ENCODE measurements around the gene SLC7A6. TPM values are rescaled to one million over a fixed set of nuclear protein-coding genes. Genes with fewer than 3 reads are reported as not detected.

The SLC7A6 gene
- total and polyA plus RNA-seq, 5 donors, result 25.0 to 60.7 (median 45.0) TPM

GRCh38 chr16:68255712-68256111 lies 8.6 kb upstream of the SLC7A6 start:
- H3K27ac ChIP-seq (ENCODE audit: low read length), result no peak overlapping the region
- ATAC-seq, result no peak
- 89% methylated on average over 18 of the region's 18 CpGs for WGBS
- no peaks in the 10 kb centered on the region for H3K27me3 ChIP-seq (ENCODE audit: control insufficient read depth, insufficient read depth)
- no peaks in the 10 kb centered on the region for H3K9me3 ChIP-seq (ENCODE audit: control insufficient read depth, low read length)
- DNase-seq, result no peak
- no peak overlapping the region for H3K4me3 ChIP-seq (ENCODE audit: low read length)
- intact Hi-C loops (cut with DNase I), result no loop called here
- H3K4me1 ChIP-seq (ENCODE audit: control insufficient read depth, insufficient read depth, low read length), result peaks cover 4% of the 10 kb centered on the region

GRCh38 chr16:68257251-68257905 lies 6.9 kb upstream of the SLC7A6 start:
- ATAC-seq, result no peak
- H3K9me3 ChIP-seq (ENCODE audit: control insufficient read depth, low read length), result no peaks in the 10 kb centered on the region
- intact Hi-C loops (cut with DNase I), result no loop called here
- peak in 1 of 3 donors; percentile 19 for DNase-seq
- H3K27me3 ChIP-seq (ENCODE audit: control insufficient read depth, insufficient read depth), result no peaks in the 10 kb centered on the region
- no peak overlapping the region for H3K4me3 ChIP-seq (ENCODE audit: low read length)
- H3K27ac ChIP-seq (ENCODE audit: low read length), result peak overlapping the region; percentile 55
- peaks cover 4% of the 10 kb centered on the region for H3K4me1 ChIP-seq (ENCODE audit: control insufficient read depth, insufficient read depth, low read length)
- WGBS, result 85% methylated on average over 6 of the region's 6 CpGs

GRCh38 chr16:68257906-68258800 lies 6.2 kb upstream of the SLC7A6 start:
- Histone ChIP-seq H3K27ac (ENCODE audit: low read length) (peak overlapping the region; percentile 55), H3K4me1 (ENCODE audit: control insufficient read depth, insufficient read depth, low read length) (no peaks in the 10 kb centered on the region), H3K4me3 (ENCODE audit: low read length) (no peak overlapping the region), H3K27me3 (ENCODE audit: control insufficient read depth, insufficient read depth) (no peaks in the 10 kb centered on the region), H3K9me3 (ENCODE audit: control insufficient read depth, low read length) (no peaks in the 10 kb centered on the region)
- intact Hi-C loops (cut with DNase I), result no loop called here
- 69% methylated on average over 13 of the region's 13 CpGs for whole genome bisulfite sequencing
- DNase-seq (peak in 1 of 3 donors; percentile 47), ATAC-seq (peak in 1 of 2 donors; percentile 15)

- intact Hi-C loops (cut with DNase I), result no loop called here
- H3K27me3 ChIP-seq (ENCODE audit: control insufficient read depth, insufficient read depth), result no peaks in the 10 kb centered on the region
- peak in 1 of 3 donors; percentile 56 for DNase-seq
- WGBS, result 85% methylated on average over 27 of the region's 27 CpGs
- no peak overlapping the region for H3K4me3 ChIP-seq (ENCODE audit: low read length)
- no peak overlapping the region for H3K27ac ChIP-seq (ENCODE audit: low read length)
- no peak for ATAC-seq
- no peaks in the 10 kb centered on the region for H3K4me1 ChIP-seq (ENCODE audit: control insufficient read depth, insufficient read depth, low read length)
- H3K9me3 ChIP-seq (ENCODE audit: control insufficient read depth, low read length), result no peaks in the 10 kb centered on the region
Observed at GRCh38 chr16:68259007-68259825, 5.1 kb upstream of the SLC7A6 start.

GRCh38 chr16:68263559-68264127 lies 683 bp upstream of the SLC7A6 start:
- H3K27me3 ChIP-seq (ENCODE audit: control insufficient read depth, insufficient read depth), result no peaks in the 10 kb centered on the region
- ATAC-seq, result no peak
- no peak for DNase-seq
- peak overlapping the region; percentile 70 for H3K4me3 ChIP-seq (ENCODE audit: low read length)
- no peaks in the 10 kb centered on the region for H3K4me1 ChIP-seq (ENCODE audit: control insufficient read depth, insufficient read depth, low read length)
- intact Hi-C loops (cut with DNase I), result loop anchor here (5.0 kb wide), 2 partner anchors 49 to 64 kb away; partner anchors contain the start of genes PRMT7 (in 3 of the 4) and SLC7A6OS (in 3 of the 4)
- H3K9me3 ChIP-seq (ENCODE audit: control insufficient read depth, low read length), result no peaks in the 10 kb centered on the region
- H3K27ac ChIP-seq (ENCODE audit: low read length), result peak overlapping the region; percentile 87
- 35% methylated on average over 11 of the region's 11 CpGs for WGBS

- ATAC-seq (peak; percentile 74 to 77), DNase-seq (peak; percentile 59 to 80 (median 76))
- Histone ChIP-seq H3K4me3 (ENCODE audit: low read length) (peak overlapping the region; percentile 70), H3K27ac (ENCODE audit: low read length) (peak overlapping the region; percentile 87), H3K9me3 (ENCODE audit: control insufficient read depth, low read length) (no peaks in the 10 kb centered on the region), H3K27me3 (ENCODE audit: control insufficient read depth, insufficient read depth) (no peaks in the 10 kb centered on the region), H3K4me1 (ENCODE audit: control insufficient read depth, insufficient read depth, low read length) (peaks cover 3% of the 10 kb centered on the region)
- intact Hi-C loops (cut with DNase I), result no loop called here
- WGBS, result 5% methylated on average over 23 of the region's 23 CpGs
Observed at GRCh38 chr16:68265078-68265920, 973 bp downstream of the SLC7A6 start.

- H3K9me3 ChIP-seq (ENCODE audit: control insufficient read depth, low read length), result no peaks in the 10 kb centered on the region
- peak overlapping the region; percentile 30 for H3K27ac ChIP-seq (ENCODE audit: low read length)
- ATAC-seq (no peak), DNase-seq (no peak)
- no peaks in the 10 kb centered on the region for H3K27me3 ChIP-seq (ENCODE audit: control insufficient read depth, insufficient read depth)
- intact Hi-C loops (cut with DNase I), result no loop called here
- WGBS, result 69% methylated on average over 6 of the region's 6 CpGs
- no peak overlapping the region for H3K4me3 ChIP-seq (ENCODE audit: low read length)
- peaks cover 12% of the 10 kb centered on the region for H3K4me1 ChIP-seq (ENCODE audit: control insufficient read depth, insufficient read depth, low read length)
Observed at GRCh38 chr16:68267612-68268405, 3.5 kb downstream of the SLC7A6 start.

- H3K4me3 ChIP-seq (ENCODE audit: low read length), result no peak overlapping the region
- peaks cover 19% of the 10 kb centered on the region for H3K4me1 ChIP-seq (ENCODE audit: control insufficient read depth, insufficient read depth, low read length)
- H3K27me3 ChIP-seq (ENCODE audit: control insufficient read depth, insufficient read depth), result no peaks in the 10 kb centered on the region
- DNase-seq, result no peak
- no peak for ATAC-seq
- WGBS, result 95% methylated on average over 4 of the region's 4 CpGs
- H3K27ac ChIP-seq (ENCODE audit: low read length), result no peak overlapping the region
- H3K9me3 ChIP-seq (ENCODE audit: control insufficient read depth, low read length), result no peaks in the 10 kb centered on the region
- intact Hi-C loops (cut with DNase I), result no loop called here
Observed at GRCh38 chr16:68269793-68270192, 5.5 kb downstream of the SLC7A6 start.

- ATAC-seq, result no peak
- 0% methylated on average over 1 of the region's 1 CpG for WGBS
- intact Hi-C loops (cut with DNase I), result no loop called here
- H3K4me3 ChIP-seq (ENCODE audit: low read length), result no peak overlapping the region
- H3K27ac ChIP-seq (ENCODE audit: low read length), result no peak overlapping the region
- DNase-seq, result no peak
- peaks cover 19% of the 10 kb centered on the region for H3K4me1 ChIP-seq (ENCODE audit: control insufficient read depth, insufficient read depth, low read length)
- H3K9me3 ChIP-seq (ENCODE audit: control insufficient read depth, low read length), result no peaks in the 10 kb centered on the region
- no peaks in the 10 kb centered on the region for H3K27me3 ChIP-seq (ENCODE audit: control insufficient read depth, insufficient read depth)
Observed at GRCh38 chr16:68270353-68270752, 6.0 kb downstream of the SLC7A6 start.
